Ovary (tissue), 3 donors: ENCODE data around the gene PDXP.

ENCODE experiments used
- CTCF ChIP-seq, 3 donors: fragments of 450-650 bp in 2 of 3; fragments of 200-600 bp in 1 of 3; IDR thresholded peaks; one replicate each; pipeline versions ENCODE4 v1.5.1 to v1.8.0; 2016 to 2022; ENCODE audit warnings: antibody characterized with exemption in 3 of 3, mild to moderate bottlenecking in 1 of 3
- EP300 ChIP-seq: sonication (generic); formaldehyde crosslinking; IDR thresholded peaks from one replicate; pipeline ENCODE4 v1.6.1; 2017; ENCODE audit warnings: antibody characterized with exemption
- donor health status: DM: no; HTN: no; CAD: no.

GRCh38 chr22:37640591-37641560, 17.6 kb upstream of the PDXP start:
- TF ChIP-seq CTCF (IDR thresholded peaks at IDR 0.05): no peak
- no peak for TF ChIP-seq EP300
